Upper lobe of left lung (tissue), 4 donors: Measurements from ENCODE around the gene ZNF556.

Experiments used
- CTCF ChIP-seq, 6 experiments: fragments of 450-650 bp in 4 of 6; fragments of 200-600 bp in 2 of 6; sonication (generic) in 2 of 6; IDR thresholded peaks; one replicate each; pipeline ENCODE4 v1.5.1; 2016 to 2019; ENCODE audit warnings: antibody characterized with exemption in 6 of 6
- POLR2A ChIP-seq, 4 donors: fragments of 450-650 bp; IDR thresholded peaks; one replicate each; pipeline ENCODE4 v1.5.1; 2016 to 2017; ENCODE audit warnings: antibody characterized with exemption in 4 of 4, mild to moderate bottlenecking in 2 of 4

DNA sequence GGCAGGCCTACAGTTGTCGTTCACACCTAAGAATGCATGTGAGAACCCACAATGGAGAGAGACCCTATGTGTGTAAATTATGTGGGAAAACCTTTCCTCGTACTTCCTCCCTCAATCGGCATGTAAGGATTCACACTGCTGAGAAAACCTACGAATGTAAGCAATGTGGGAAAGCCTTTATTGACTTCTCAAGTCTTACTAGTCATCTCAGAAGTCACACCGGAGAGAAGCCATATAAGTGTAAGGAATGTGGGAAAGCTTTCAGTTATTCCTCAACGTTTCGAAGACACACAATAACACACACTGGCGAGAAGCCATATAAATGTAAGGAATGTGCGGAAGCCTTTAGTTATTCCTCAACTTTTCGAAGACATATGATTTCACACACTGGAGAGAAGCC lies 14.5 kb upstream of the ZNF556 start:
- TF ChIP-seq POLR2A (IDR thresholded peaks at IDR 0.05) (no peak), CTCF (IDR thresholded peaks at IDR 0.05) (no peak)
